Body of pancreas (tissue), 4 donors: ENCODE results near the gene SLC24A4. TPM values are rescaled to one million over a fixed set of nuclear protein-coding genes. Genes with fewer than 3 reads are reported as not detected.

ENCODE experiments used
- ATAC-seq: fragments of 150-250 bp; one replicate; pipeline ENCODE4 v1.9.1; 2016
- DNase-seq, 4 donors: peaks; one replicate each; pipeline ENCODE4 v3.0.0-alpha.2; 2019
- H3K27ac ChIP-seq, 4 donors: fragments of 200-600 bp; sonication (generic); 1 replicate in 3 of 4; 2 replicates in 1 of 4; pipeline versions ENCODE4 v1.5.1 to v1.6.1; 2016 to 2019; ENCODE audit warnings: mild to moderate bottlenecking in 1 of 4, mixed read lengths in 1 of 4, moderate library complexity in 1 of 4
- H3K27me3 ChIP-seq, 2 donors: fragments of 200-600 bp; sonication (generic); one replicate each; pipeline ENCODE4 v1.6.0; 2016; ENCODE audit warnings: mild to moderate bottlenecking in 1 of 2
- H3K36me3 ChIP-seq, 2 donors: fragments of 200-600 bp; sonication (generic); replicated peaks in 1 of 2; 2 replicates each; pipeline ENCODE4 v1.5.1; 2016; ENCODE audit warnings: low read depth in 2 of 2; ENCODE audit not compliant: insufficient read depth in 1 of 2
- H3K4me1 ChIP-seq: fragments of 200-600 bp; sonication (generic); one replicate; pipeline ENCODE4 v1.6.0; 2016
- H3K4me3 ChIP-seq, 2 donors: fragments of 200-600 bp; sonication (generic); 1 replicate in 1 of 2; 2 replicates in 1 of 2; pipeline ENCODE4 v1.5.1; 2016 to 2019
- H3K9me3 ChIP-seq, 3 donors: fragments of 200-600 bp; sonication (generic); 1 replicate in 2 of 3; 2 replicates in 1 of 3; pipeline ENCODE4 v1.5.1; 2016
- CTCF ChIP-seq, 7 experiments: fragments of 450-650 bp in 4 of 7; fragments of 200-600 bp in 3 of 7; sonication (generic) in 3 of 7; IDR thresholded peaks; one replicate each; pipeline ENCODE4 v1.5.1; 2016 to 2019; ENCODE audit warnings: antibody characterized with exemption in 7 of 7
- POLR2A ChIP-seq, 3 donors: fragments of 450-650 bp; IDR thresholded peaks; one replicate each; pipeline ENCODE4 v1.6.1; 2016; ENCODE audit warnings: antibody characterized with exemption in 3 of 3, mild to moderate bottlenecking in 2 of 3
- WGBS, 2 donors: methylation state at CpG; one replicate each; pipeline ENCODE4 v1.1.5; 2017; 5-methylcytosine and 5-hydroxymethylcytosine counted together
- intact Hi-C: fragments of 100-400 bp; cut with DNase I; formaldehyde crosslinking; loops from one replicate; pipeline ENCODE4 v1.15.1; 2023
- total RNA-seq, 2 donors: library from RNA; depleted of rRNA; stranded (reverse); fragments of >200 nt; gene quantifications; one replicate each; pipeline ENCODE4 v1.1.0, GENCODE V29; 2016

SLC24A4 gene
- total RNA-seq, 2 donors from 2014 or later = 0.26 TPM; not detected in 1

DNA sequence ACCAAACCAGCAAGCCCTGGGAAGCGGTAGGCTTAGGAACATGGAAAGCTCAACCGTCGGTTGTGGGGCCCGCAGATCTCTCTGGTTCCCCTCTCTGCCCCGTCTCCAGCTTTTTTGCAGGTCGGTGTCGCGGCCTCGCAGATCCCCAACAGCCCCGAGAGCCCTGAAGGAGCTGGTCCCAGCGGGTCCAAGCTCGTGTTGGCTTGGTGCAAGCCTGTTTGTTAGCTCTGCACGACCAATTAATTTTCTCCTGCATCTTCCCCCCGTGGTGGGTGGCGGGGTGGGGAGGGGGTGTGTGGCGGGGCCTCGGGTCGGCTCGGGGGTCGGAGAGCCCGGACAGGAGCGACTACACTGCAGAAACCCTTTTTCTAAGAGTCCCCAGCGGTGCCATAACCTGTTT is 449 bp upstream of the SLC24A4 start:
- H3K27ac ChIP-seq = no peak overlapping the region
- H3K4me3 ChIP-seq = no peak overlapping the region
- H3K36me3 ChIP-seq = no peaks in the 10 kb centered on the region
- peaks cover 0 to 5% of the 10 kb centered on the region in 2 donors for H3K27me3 ChIP-seq
- no peak for ATAC-seq
- WGBS, 2 donors = 4% methylated on average over 16 to 23 of the region's 23 CpGs
- no peak for DNase-seq
- H3K4me1 ChIP-seq = peaks cover 16% of the 10 kb centered on the region
- no peaks in the 10 kb centered on the region for H3K9me3 ChIP-seq
- no peak for TF ChIP-seq CTCF (IDR thresholded peaks at IDR 0.05)
- no peak for TF ChIP-seq POLR2A (IDR thresholded peaks at IDR 0.05)
- intact Hi-C loops = no loop called here

DNA sequence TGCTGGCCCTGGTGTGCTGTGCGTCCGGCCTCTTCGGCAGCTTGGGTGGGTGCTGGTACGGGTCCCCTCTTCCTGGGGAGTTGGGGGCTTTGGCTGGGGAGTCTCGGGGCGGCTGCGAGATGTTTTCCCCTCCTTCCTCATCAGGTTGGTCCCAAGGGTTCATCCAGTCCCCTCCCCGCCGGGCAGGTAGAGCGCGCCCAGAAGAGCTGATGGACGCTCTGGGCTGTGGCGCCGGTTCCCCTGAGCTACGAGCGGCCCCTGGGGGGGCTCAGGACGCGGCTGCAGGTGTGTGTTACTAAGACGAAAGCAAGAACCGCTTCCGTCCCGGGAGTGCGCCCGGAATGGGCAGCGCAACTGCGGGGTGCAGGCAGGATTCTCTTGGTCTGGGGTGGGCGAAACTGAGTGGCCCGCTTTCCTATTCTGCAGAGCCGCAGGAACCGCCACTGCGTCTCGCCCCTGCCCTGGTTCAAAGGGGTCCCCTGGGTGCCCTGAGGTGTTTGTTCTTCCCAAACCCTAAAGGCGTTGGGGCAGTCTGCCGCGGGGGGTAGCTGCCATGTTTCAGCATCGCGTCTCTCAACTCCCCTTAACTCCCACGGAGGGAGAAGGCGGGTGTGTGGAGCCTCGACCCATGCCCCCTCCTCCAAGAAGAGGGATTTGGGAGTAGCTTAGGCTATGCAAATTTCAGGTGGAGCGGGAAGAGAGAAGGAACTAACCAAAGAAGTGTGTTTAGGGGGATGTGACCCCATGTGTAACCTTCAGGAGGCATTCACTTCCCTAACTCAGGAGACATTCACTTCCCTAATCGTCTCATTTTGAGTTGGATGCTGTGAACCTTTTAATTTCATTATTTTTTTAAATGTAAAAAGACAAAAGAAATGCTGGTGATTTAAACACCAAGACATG is 1.2 kb downstream of the SLC24A4 start:
- Histone ChIP-seq H3K4me1 (peaks cover 16% of the 10 kb centered on the region), H3K9me3 (no peaks in the 10 kb centered on the region), H3K36me3 (no peaks in the 10 kb centered on the region), H3K27me3 (peaks cover 0 to 5% of the 10 kb centered on the region in 2 donors), H3K27ac (no peak overlapping the region), H3K4me3 (no peak overlapping the region)
- ATAC-seq (no peak), DNase-seq (no peak)
- intact Hi-C loops = no loop called here
- TF ChIP-seq POLR2A (IDR thresholded peaks at IDR 0.05) (no peak), CTCF (IDR thresholded peaks at IDR 0.05) (no peak)
- 4 to 7% methylated on average over 18 to 41 of the region's 42 CpGs for WGBS, 2 donors

GRCh38 chr14:92325835-92326234 is 2.9 kb downstream of the SLC24A4 start:
- no peak overlapping the region for H3K4me3 ChIP-seq
- H3K9me3 ChIP-seq = no peaks in the 10 kb centered on the region
- DNase-seq (no peak), ATAC-seq (no peak)
- 34 to 46% methylated on average over 4 of the region's 4 CpGs for WGBS, 2 donors
- no peak overlapping the region for H3K27ac ChIP-seq
- H3K4me1 ChIP-seq = peaks cover 16% of the 10 kb centered on the region
- H3K36me3 ChIP-seq = no peaks in the 10 kb centered on the region
- TF ChIP-seq POLR2A (IDR thresholded peaks at IDR 0.05) (no peak), CTCF (IDR thresholded peaks at IDR 0.05) (no peak)
- peaks cover 0 to 5% of the 10 kb centered on the region in 2 donors for H3K27me3 ChIP-seq
- intact Hi-C loops = no loop called here

DNA sequence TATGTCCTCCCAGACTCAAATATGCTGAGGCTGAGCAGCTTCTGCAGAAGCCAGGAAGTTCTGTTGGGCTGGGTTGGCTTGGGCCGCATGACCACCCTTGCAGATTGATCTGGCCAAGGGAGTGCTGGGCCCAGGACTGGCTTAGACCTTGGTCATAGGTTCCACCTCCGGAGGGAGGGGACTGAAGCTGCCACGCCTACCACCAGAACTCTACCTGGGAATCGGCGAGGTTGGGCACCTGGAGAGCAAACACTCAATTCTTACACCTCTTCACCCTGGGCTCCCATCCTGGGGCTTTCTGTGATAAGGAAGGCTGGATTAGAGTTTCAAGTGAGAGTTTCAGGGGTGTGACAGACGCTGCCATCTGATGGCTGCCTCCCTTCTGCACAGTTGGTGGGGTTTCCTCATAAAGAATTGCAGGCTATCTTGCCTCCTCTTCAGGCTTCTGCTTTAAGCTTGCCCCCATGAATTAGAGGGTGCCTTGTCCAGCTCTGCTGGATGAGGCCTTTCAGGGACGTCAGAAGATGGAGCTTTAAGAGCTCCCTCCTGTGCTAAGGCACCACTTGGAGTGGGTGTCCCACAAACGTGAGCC is 5.8 kb downstream of the SLC24A4 start:
- TF ChIP-seq CTCF (IDR thresholded peaks at IDR 0.05) = no peak
- no peak for TF ChIP-seq POLR2A (IDR thresholded peaks at IDR 0.05)
- Histone ChIP-seq H3K36me3 (no peaks in the 10 kb centered on the region), H3K4me3 (no peak overlapping the region), H3K4me1 (peaks cover 3% of the 10 kb centered on the region), H3K9me3 (no peaks in the 10 kb centered on the region), H3K27me3 (no peaks in the 10 kb centered on the region), H3K27ac (no peak overlapping the region)
- DNase-seq (no peak), ATAC-seq (no peak)
- intact Hi-C loops = no loop called here
- 50 to 56% methylated on average over 3 to 8 of the region's 8 CpGs for WGBS, 2 donors
